Nephron progenitor cell (in vitro differentiated cells): Measurements from ENCODE around the gene SEMA6B.

Source experiments
- DNase-seq: peaks from one replicate; pipeline ENCODE4 v3.0.0; 2021
- H3K27ac Mint-ChIP-seq: 2 replicates; pipeline ENCODE4 v1.8.0; 2021; ENCODE audit warnings: mild to moderate bottlenecking, moderate library complexity, mixed read lengths
- H3K27me3 Mint-ChIP-seq: 2 replicates; pipeline ENCODE4 v1.8.0; 2021; ENCODE audit warnings: mild to moderate bottlenecking, low read depth, mixed read lengths; ENCODE audit not compliant: poor library complexity
- H3K36me3 Mint-ChIP-seq: 2 replicates; pipeline ENCODE4 v1.8.0; 2021; ENCODE audit warnings: low read depth, mixed read lengths
- H3K4me1 Mint-ChIP-seq: 2 replicates; pipeline ENCODE4 v1.8.0; 2021; ENCODE audit warnings: mixed read lengths
- H3K4me3 Mint-ChIP-seq: 2 replicates; pipeline ENCODE4 v1.8.0; 2021; ENCODE audit warnings: mild to moderate bottlenecking, moderate library complexity, mixed read lengths
- H3K9me3 Mint-ChIP-seq: 2 replicates; pipeline ENCODE4 v1.8.0; 2021; ENCODE audit warnings: mild to moderate bottlenecking, moderate library complexity, mixed read lengths
- CTCF ChIP-seq: fragments of 200-600 bp; sonication (generic); IDR thresholded peaks from 2 replicates; pipeline ENCODE4 v1.5.0; 2021; ENCODE audit warnings: antibody characterized with exemption

SEMA6B gene

GRCh38 chr19:4493929-4494690, 65.4 kb downstream of the SEMA6B start:
- Mint-ChIP-seq H3K27ac (no peak overlapping the region), H3K36me3 (peaks cover 4% of the 10 kb centered on the region), H3K27me3 (no peaks in the 10 kb centered on the region), H3K4me1 (no peaks in the 10 kb centered on the region), H3K4me3 (no peak overlapping the region), H3K9me3 (no peaks in the 10 kb centered on the region)
- DNase-seq, result no peak
- no peak for TF ChIP-seq CTCF

- DNase-seq, result no peak
- H3K4me3 Mint-ChIP-seq, result no peak overlapping the region
- TF ChIP-seq CTCF, result no peak
- peaks cover 8% of the 10 kb centered on the region for H3K36me3 Mint-ChIP-seq
- H3K27me3 Mint-ChIP-seq, result no peaks in the 10 kb centered on the region
- H3K4me1 Mint-ChIP-seq, result no peaks in the 10 kb centered on the region
- H3K9me3 Mint-ChIP-seq, result no peaks in the 10 kb centered on the region
- no peak overlapping the region for H3K27ac Mint-ChIP-seq
Measured at GRCh38 chr19:4493104-4493928, 66.2 kb downstream of the SEMA6B start.
